ENCODE results near the gene CYB561. TPM values are rescaled to one million over a fixed set of nuclear protein-coding genes. Genes with fewer than 3 reads are reported as not detected.

Gene CYB561
- total RNA-seq, 5 donors from 2014 or later (not counting 1 experiment from before 2014, with no cell fraction given) = 15.5 to 64.1 (median 34.0) TPM

DNA sequence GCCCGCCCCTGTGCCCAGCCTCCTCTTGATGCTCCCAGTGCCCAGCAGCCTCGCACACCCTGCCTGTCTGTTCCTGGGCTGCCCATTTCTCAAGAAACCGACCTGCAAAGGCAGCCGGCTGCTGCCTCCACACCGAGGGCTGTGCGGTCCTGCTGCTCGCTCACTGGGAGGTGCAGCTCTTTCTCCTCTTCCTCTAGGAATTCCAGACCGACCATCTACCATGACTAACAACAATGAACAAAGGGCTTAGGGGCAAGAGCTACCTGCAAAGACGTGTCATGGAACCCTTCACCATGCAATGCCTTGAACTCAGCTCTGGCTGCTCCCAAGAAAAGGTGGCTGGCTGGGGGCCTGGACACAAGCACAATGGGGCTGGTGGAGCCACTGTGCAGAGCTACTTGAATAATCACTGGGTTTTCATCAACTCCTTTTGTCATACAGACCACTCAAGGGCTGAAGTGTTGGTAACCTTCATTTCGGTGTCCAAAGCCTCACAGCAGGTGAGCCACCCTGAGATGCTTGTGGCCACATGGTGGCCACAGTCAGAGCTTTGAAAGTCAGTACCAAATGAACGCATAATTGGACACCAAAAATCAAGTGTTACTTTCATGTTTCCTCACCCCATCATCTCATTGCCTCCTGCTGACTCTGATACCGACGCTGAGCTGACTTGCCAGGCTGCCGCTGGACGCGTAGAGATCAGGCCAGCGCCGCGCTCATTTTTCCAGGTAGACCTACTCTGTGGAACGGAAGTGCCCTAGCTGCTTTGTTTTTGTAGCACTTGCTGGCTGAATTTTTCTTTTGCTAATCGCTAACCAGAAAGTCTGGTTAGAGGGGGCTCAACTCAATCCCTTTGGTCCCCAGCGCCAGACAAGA, 19.8 kb downstream of the CYB561 start:
- ChIA-PET CTCF (interaction anchor here (0.6 to 5.1 kb wide), 17 partner anchors 9 to 410 kb away, joined by 3 to 59 read pairs (median 7); partner anchors contain the start of genes ACE (in 1 of the 2) and MAP3K3 (in 1 of the 2)), POLR2A (interaction anchor here in 1 of 2 donors (0.6 kb wide), 1 partner anchor 295 kb away, joined by 7 read pairs; no protein-coding TSS in a partner anchor)
- no peaks in the 10 kb centered on the region for H3K27me3 ChIP-seq (replicated peaks in 1 of 2; ENCODE audit: control insufficient read depth in 2 of 2, extremely low read depth in 1 of 2, insufficient read depth in 2 of 2, low read length in 1 of 2)
- no peaks in the 10 kb centered on the region for H3K36me3 ChIP-seq (ENCODE audit: control insufficient read depth in 2 of 2, extremely low read depth in 1 of 2, insufficient read depth in 1 of 2, low read length in 1 of 2)
- Mint-ChIP-seq H3K4me3 (no peak overlapping the region), H3K4me1 (peaks cover 28 to 42% (median 33%) of the 10 kb centered on the region in 3 donors), H3K9me3 (no peaks in the 10 kb centered on the region), H3K27ac (peak overlapping the region; percentile 77 to 90), H3K36me3 (peaks cover 1% of the 10 kb centered on the region), H3K27me3 (no peaks in the 10 kb centered on the region)
- H3K4me1 ChIP-seq (ENCODE audit: control insufficient read depth in 1 of 2, extremely low read depth in 1 of 2, insufficient read depth in 2 of 2, low read length in 2 of 2) = peaks cover 14 to 42% of the 10 kb centered on the region in 2 experiments
- H3K9me3 ChIP-seq = no peaks in the 10 kb centered on the region
- no peak overlapping the region for H3K27ac ChIP-seq (ENCODE audit: low read length)
- 89% methylated on average over 19 of the region's 22 CpGs for WGBS (ENCODE audit: insufficient coverage)
- ATAC-seq (replicated peaks in 1 of 4) = no peak
- no peak for DNase-seq
- no peak overlapping the region for H3K4me3 ChIP-seq (ENCODE audit: control insufficient read depth in 1 of 2, extremely low read depth in 1 of 2, low read length in 1 of 2)

DNA sequence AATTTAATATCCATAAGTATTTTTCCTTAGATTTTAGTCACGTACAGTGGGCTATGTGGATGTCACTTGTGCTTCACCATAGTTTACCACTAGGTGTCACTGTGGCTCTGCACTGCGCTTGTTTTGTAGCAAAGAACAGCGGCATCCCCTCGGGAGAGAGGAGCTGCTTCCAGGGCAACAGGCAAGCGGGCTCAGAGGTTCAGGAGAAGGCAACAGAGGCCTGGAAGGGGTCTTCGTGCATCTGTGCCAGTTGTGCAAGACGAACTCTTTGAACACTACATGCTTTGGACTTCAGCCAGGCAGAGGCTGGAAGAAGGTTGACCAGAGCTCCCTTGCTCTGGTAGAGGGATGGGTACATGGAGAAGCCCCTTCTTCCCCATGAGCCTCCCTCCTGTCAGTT, 20.6 kb downstream of the CYB561 start:
- Mint-ChIP-seq H3K4me3 (no peak overlapping the region), H3K27me3 (no peaks in the 10 kb centered on the region), H3K9me3 (no peaks in the 10 kb centered on the region), H3K4me1 (peaks cover 31 to 46% (median 35%) of the 10 kb centered on the region in 3 donors), H3K27ac (no peak overlapping the region), H3K36me3 (peaks cover 4% of the 10 kb centered on the region)
- POLR2A ChIA-PET = no interaction called here
- Histone ChIP-seq H3K36me3 (ENCODE audit: control insufficient read depth in 2 of 2, extremely low read depth in 1 of 2, insufficient read depth in 1 of 2, low read length in 1 of 2) (no peaks in the 10 kb centered on the region), H3K27me3 (replicated peaks in 1 of 2; ENCODE audit: control insufficient read depth in 2 of 2, extremely low read depth in 1 of 2, insufficient read depth in 2 of 2, low read length in 1 of 2) (no peaks in the 10 kb centered on the region), H3K4me1 (ENCODE audit: control insufficient read depth in 1 of 2, extremely low read depth in 1 of 2, insufficient read depth in 2 of 2, low read length in 2 of 2) (peaks cover 14 to 46% of the 10 kb centered on the region in 2 experiments), H3K9me3 (no peaks in the 10 kb centered on the region), H3K27ac (ENCODE audit: low read length) (no peak overlapping the region), H3K4me3 (ENCODE audit: control insufficient read depth in 1 of 2, extremely low read depth in 1 of 2, low read length in 1 of 2) (no peak overlapping the region)
- DNase-seq (peak; percentile 28 to 88 (median 55)), ATAC-seq (replicated peaks in 1 of 4) (peak; percentile 68 to 80 (median 71))
- WGBS (ENCODE audit: insufficient coverage) = 0% methylated on average over 6 of the region's 7 CpGs
- CTCF ChIA-PET = interaction anchor here (0.7 to 5.1 kb wide), 18 partner anchors 10 to 1311 kb away, joined by 3 to 59 read pairs (median 7); partner anchors contain the start of genes ACE (in 1 of the 2) and MAP3K3 (in 1 of the 2)

DNA sequence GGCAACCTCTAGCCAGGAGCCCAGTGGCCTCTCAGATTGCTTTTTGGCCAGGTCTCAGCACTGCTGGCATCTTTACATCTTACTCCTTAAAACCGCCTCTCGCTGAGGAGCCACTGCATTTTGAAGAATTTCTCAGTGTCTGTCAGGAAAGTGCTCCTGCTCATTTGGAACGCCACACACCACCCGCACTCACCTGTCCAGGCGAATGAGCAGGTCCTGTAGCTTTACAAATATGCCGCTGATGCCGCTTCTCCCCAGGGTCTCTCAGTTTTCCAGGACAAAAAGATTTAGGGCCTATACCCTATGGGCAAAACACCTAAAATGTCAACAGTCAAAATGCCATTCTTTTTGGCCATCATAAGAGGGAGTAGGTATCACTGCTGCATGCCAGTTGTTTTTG, 22.1 kb downstream of the CYB561 start:
- no peak for DNase-seq
- 96% methylated on average over 7 of the region's 7 CpGs for WGBS (ENCODE audit: insufficient coverage)
- CTCF ChIA-PET = interaction anchor here (0.5 to 5.1 kb wide), 6 partner anchors 16 to 783 kb away, joined by 3 to 59 read pairs (median 11); partner anchors contain the start of gene ACE (in 1 of the 2)

DNA sequence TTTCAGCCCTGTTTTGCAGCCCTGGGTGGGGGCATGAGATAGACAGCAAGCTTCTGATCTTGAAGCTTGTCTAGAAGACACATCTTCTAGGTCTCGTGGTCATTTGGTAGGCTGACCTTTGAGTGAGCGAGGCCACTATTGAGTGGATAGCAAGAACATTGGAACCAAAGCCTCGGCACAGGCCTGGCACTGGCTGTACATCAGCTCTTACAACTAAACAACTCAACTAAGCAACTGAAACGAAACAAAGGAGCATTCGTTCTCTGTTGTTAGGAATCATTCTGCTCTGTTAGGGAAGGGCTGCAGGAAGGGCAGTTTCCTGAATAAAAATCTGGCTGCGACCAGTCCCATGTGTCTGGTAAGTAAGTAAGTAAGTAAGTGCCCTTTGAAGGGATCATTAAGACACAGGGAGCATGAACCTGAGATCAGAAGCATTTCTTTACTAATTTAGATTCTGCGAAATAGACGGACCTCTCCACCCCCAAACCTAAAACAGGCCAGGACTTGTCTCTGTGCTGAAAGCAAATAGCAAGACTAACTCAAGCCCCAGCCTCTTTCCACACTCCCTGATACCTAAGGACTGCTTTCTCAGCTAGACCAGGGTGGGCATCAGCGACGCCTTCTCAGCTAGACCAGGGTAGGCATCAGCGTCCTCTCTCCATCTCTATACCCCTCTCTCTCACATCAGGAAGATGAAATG, 22.7 kb downstream of the CYB561 start:
- ChIA-PET POLR2A (interaction anchor here in 1 of 2 donors (0.5 kb wide), 1 partner anchor 404 kb away, joined by 3 read pairs; the partner anchor contains the start of gene PSMC5), CTCF (interaction anchor here (0.5 to 5.1 kb wide), 7 partner anchors 55 to 782 kb away, joined by 3 to 59 read pairs (median 4); partner anchors contain the start of gene ACE (in 1 of the 2))
- H3K4me1 Mint-ChIP-seq = peaks cover 38 to 52% (median 46%) of the 10 kb centered on the region in 3 donors
- Histone ChIP-seq H3K27me3 (replicated peaks in 1 of 2; ENCODE audit: control insufficient read depth in 2 of 2, extremely low read depth in 1 of 2, insufficient read depth in 2 of 2, low read length in 1 of 2) (no peaks in the 10 kb centered on the region), H3K36me3 (ENCODE audit: control insufficient read depth in 2 of 2, extremely low read depth in 1 of 2, insufficient read depth in 1 of 2, low read length in 1 of 2) (no peaks in the 10 kb centered on the region), H3K4me3 (ENCODE audit: control insufficient read depth in 1 of 2, extremely low read depth in 1 of 2, low read length in 1 of 2) (no peak overlapping the region), H3K9me3 (no peaks in the 10 kb centered on the region), H3K27ac (ENCODE audit: low read length) (no peak overlapping the region), H3K4me1 (ENCODE audit: control insufficient read depth in 1 of 2, extremely low read depth in 1 of 2, insufficient read depth in 2 of 2, low read length in 2 of 2) (peaks cover 15 to 47% of the 10 kb centered on the region in 2 experiments)
- no peak overlapping the region for H3K4me3 Mint-ChIP-seq
- peaks cover 4% of the 10 kb centered on the region for H3K36me3 Mint-ChIP-seq
- no peak for DNase-seq
- no peaks in the 10 kb centered on the region for H3K27me3 Mint-ChIP-seq
- no peaks in the 10 kb centered on the region for H3K9me3 Mint-ChIP-seq
- 78% methylated on average over 5 of the region's 11 CpGs for WGBS (ENCODE audit: insufficient coverage)
- no peak overlapping the region for H3K27ac Mint-ChIP-seq
- no peak for ATAC-seq (replicated peaks in 1 of 4)

More for the DNA sequence above, 22.1 kb downstream of the CYB561 start:
- H3K9me3 ChIP-seq = no peaks in the 10 kb centered on the region
- no peak overlapping the region for H3K4me3 ChIP-seq (ENCODE audit: control insufficient read depth in 1 of 2, extremely low read depth in 1 of 2, low read length in 1 of 2)
- Mint-ChIP-seq H3K9me3 (no peaks in the 10 kb centered on the region), H3K36me3 (peaks cover 4% of the 10 kb centered on the region), H3K27me3 (no peaks in the 10 kb centered on the region), H3K4me3 (no peak overlapping the region), H3K4me1 (peaks cover 41 to 51% (median 48%) of the 10 kb centered on the region in 3 donors), H3K27ac (no peak overlapping the region)
- H3K36me3 ChIP-seq (ENCODE audit: control insufficient read depth in 2 of 2, extremely low read depth in 1 of 2, insufficient read depth in 1 of 2, low read length in 1 of 2) = no peaks in the 10 kb centered on the region
- H3K27ac ChIP-seq (ENCODE audit: low read length) = no peak overlapping the region
- POLR2A ChIA-PET = interaction anchor here in 1 of 2 donors (0.5 kb wide), 1 partner anchor 403 kb away, joined by 3 read pairs; the partner anchor contains the start of gene PSMC5
- H3K27me3 ChIP-seq (replicated peaks in 1 of 2; ENCODE audit: control insufficient read depth in 2 of 2, extremely low read depth in 1 of 2, insufficient read depth in 2 of 2, low read length in 1 of 2) = no peaks in the 10 kb centered on the region
- H3K4me1 ChIP-seq (ENCODE audit: control insufficient read depth in 1 of 2, extremely low read depth in 1 of 2, insufficient read depth in 2 of 2, low read length in 2 of 2) = peaks cover 17 to 53% of the 10 kb centered on the region in 2 experiments
- ATAC-seq (replicated peaks in 1 of 4) = no peak

DNA sequence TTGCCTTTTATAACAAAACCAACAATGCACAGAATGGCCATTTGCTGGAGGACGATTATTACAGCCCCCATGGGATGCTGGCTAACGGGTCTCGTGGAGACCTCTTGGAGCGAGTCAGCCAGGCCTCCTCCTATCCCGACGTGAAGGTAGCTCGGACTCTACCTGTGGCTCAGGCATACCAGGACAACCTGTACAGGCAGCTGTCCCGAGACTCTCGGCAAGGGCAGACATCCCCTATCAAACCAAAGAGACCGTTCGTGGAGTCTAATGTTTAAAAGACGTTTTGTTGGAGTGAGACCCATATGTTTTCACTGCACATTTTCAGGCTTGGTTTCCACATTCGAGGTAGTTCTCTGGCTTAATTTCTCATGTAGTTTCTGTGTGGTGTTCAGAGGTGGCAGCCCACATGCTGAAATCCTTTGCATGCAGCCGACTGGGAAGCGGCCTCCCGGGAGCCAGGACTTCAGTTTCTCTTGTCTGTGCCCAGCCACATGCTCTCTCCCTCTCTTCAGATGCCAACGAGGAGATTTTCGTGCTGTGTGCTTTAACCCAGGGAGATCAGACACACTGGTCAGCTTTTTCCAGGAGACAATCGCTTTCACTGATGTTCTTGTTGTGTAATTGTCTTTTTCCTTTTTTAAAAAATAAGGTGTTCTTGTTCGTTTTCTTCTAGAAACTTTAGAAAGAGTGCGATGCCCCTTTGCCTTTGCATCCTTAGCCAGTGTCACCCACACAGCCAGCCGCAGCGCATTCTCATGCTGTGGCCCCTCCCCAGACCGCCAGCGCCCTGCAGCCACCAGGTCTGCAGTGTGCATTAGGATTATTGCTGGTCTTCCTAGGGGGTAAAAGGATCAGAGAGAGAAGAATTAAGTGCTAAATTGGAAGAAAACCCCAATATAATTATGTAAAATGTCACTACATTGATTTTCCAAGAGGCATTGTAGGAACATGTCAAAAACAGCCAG, 24.1 kb downstream of the CYB561 start:
- Histone ChIP-seq H3K27me3 (replicated peaks in 1 of 2; ENCODE audit: control insufficient read depth in 2 of 2, extremely low read depth in 1 of 2, insufficient read depth in 2 of 2, low read length in 1 of 2) (no peaks in the 10 kb centered on the region), H3K4me1 (ENCODE audit: control insufficient read depth in 1 of 2, extremely low read depth in 1 of 2, insufficient read depth in 2 of 2, low read length in 2 of 2) (peaks cover 3 to 33% of the 10 kb centered on the region in 2 experiments), H3K9me3 (no peaks in the 10 kb centered on the region), H3K27ac (ENCODE audit: low read length) (no peak overlapping the region), H3K36me3 (ENCODE audit: control insufficient read depth in 2 of 2, extremely low read depth in 1 of 2, insufficient read depth in 1 of 2, low read length in 1 of 2) (no peaks in the 10 kb centered on the region), H3K4me3 (ENCODE audit: control insufficient read depth in 1 of 2, extremely low read depth in 1 of 2, low read length in 1 of 2) (no peak overlapping the region)
- WGBS (ENCODE audit: insufficient coverage) = 91% methylated on average over 13 of the region's 25 CpGs
- CTCF ChIA-PET = interaction anchor here in 1 of 2 donors (1.1 kb wide), 1 partner anchor 57 kb away, joined by 3 read pairs; no protein-coding TSS in a partner anchor
- DNase-seq (no peak), ATAC-seq (replicated peaks in 1 of 4) (no peak)
- peak overlapping the region in 1 of 2 donors; percentile 28 for H3K27ac Mint-ChIP-seq
- POLR2A ChIA-PET = no interaction called here
- H3K4me1 Mint-ChIP-seq = peaks cover 23 to 38% (median 31%) of the 10 kb centered on the region in 3 donors
- H3K36me3 Mint-ChIP-seq = peaks cover 10% of the 10 kb centered on the region
- no peaks in the 10 kb centered on the region for H3K9me3 Mint-ChIP-seq
- H3K27me3 Mint-ChIP-seq = no peaks in the 10 kb centered on the region
- peak overlapping the region in 1 of 3 donors; percentile 34 for H3K4me3 Mint-ChIP-seq

Measured in T-cell (primary cell).